Smooth muscle cell (in vitro differentiated cells): ENCODE data around the gene ZNF423. TPM values are rescaled to one million over a fixed set of nuclear protein-coding genes. Genes with fewer than 3 reads are reported as not detected.

Experiments
- DNase-seq: peaks from one replicate; lab custom pipeline; 2025; ENCODE audit not compliant: unreplicated experiment; lab: John Stamatoyannopoulos, UW
- H2AFZ ChIP-seq: fragments of 200-600 bp; sonication (generic); 2 replicates; pipeline ENCODE4 v1.6.0; 2016; ENCODE audit warnings: antibody characterized with exemption, low read depth, mild to moderate bottlenecking
- H3F3A ChIP-seq: fragments of 200-600 bp; sonication (generic); 2 replicates; pipeline ENCODE4 v1.6.0; 2017; ENCODE audit warnings: antibody characterized with exemption, low read depth
- H3K27ac ChIP-seq: fragments of 200-600 bp; sonication (generic); 2 replicates; pipeline ENCODE4 v1.5.1; 2016; ENCODE audit warnings: low read depth, mild to moderate bottlenecking
- H3K27me3 ChIP-seq: fragments of 200-600 bp; sonication (generic); 2 replicates; pipeline ENCODE4 v1.6.1; 2016; ENCODE audit warnings: low read depth, mild to moderate bottlenecking
- H3K36me3 ChIP-seq: fragments of 200-600 bp; sonication (generic); 2 replicates; pipeline ENCODE4 v1.5.1; 2016; ENCODE audit warnings: low read depth
- H3K4me1 ChIP-seq: fragments of 200-600 bp; sonication (generic); 2 replicates; pipeline ENCODE4 v1.5.1; 2016; ENCODE audit warnings: low read depth
- H3K4me2 ChIP-seq: fragments of 200-600 bp; sonication (generic); 2 replicates; pipeline ENCODE4 v1.6.0; 2016; ENCODE audit warnings: mild to moderate bottlenecking
- H3K4me3 ChIP-seq: fragments of 200-600 bp; sonication (generic); 2 replicates; pipeline ENCODE4 v1.5.1; 2016; ENCODE audit warnings: mild to moderate bottlenecking
- H3K79me2 ChIP-seq: fragments of 200-600 bp; sonication (generic); 2 replicates; pipeline ENCODE4 v1.6.0; 2016; ENCODE audit warnings: low read depth, mild to moderate bottlenecking
- H3K9ac ChIP-seq: fragments of 200-600 bp; sonication (generic); 2 replicates; pipeline ENCODE4 v1.6.0; 2016; ENCODE audit warnings: low read depth
- H3K9me3 ChIP-seq: fragments of 200-600 bp; sonication (generic); replicated peaks from 2 replicates; pipeline ENCODE4 v1.5.1; 2016; ENCODE audit warnings: low read depth
- H4K20me1 ChIP-seq: fragments of 200-600 bp; sonication (generic); 2 replicates; pipeline ENCODE4 v1.6.0; 2016; ENCODE audit warnings: low read depth
- CTCF ChIP-seq: fragments of 200-600 bp; sonication (generic); IDR thresholded peaks from 2 replicates; pipeline ENCODE4 v1.5.1; 2017; ENCODE audit warnings: borderline replicate concordance, mild to moderate bottlenecking, antibody characterized with exemption; ENCODE audit not compliant: insufficient read depth, poor library complexity, severe bottlenecking
- WGBS: methylation state at CpG from one replicate; pipeline ENCODE4 v1.1.7; 2016; ENCODE audit warnings: low lambda C conversion rate; 5-methylcytosine and 5-hydroxymethylcytosine counted together
- polyA plus RNA-seq: library from polyadenylated mRNA; unstranded; fragments of >200 nt; fragmentation: Nextera tagmentation; extraction: Ambion mirVana; gene quantifications from 2 replicates; pipeline ENCODE4 v1.2.1, GENCODE V29; 2016
- total RNA-seq: library from RNA; depleted of rRNA; stranded (reverse); fragments of >200 nt; gene quantifications from 2 replicates; pipeline ENCODE4 v1.2.3, GENCODE V29; 2014

Gene ZNF423
- total and polyA plus RNA-seq, 2 experiments from 2014 or later: 6.9 to 7.0 TPM

- no peaks in the 10 kb centered on the region for H3K36me3 ChIP-seq
- peak overlapping the region; percentile 73 for H3K27ac ChIP-seq
- H3K9ac ChIP-seq: no peak overlapping the region
- 76% methylated on average over 4 of the region's 4 CpGs for WGBS
- peaks cover 9% of the 10 kb centered on the region for H3F3A ChIP-seq
- no peak for TF ChIP-seq CTCF
- peaks cover 30% of the 10 kb centered on the region for H3K4me1 ChIP-seq
- H3K9me3 ChIP-seq: no peaks in the 10 kb centered on the region
- no peaks in the 10 kb centered on the region for H4K20me1 ChIP-seq
- H3K4me2 ChIP-seq: peak overlapping the region; percentile 57
- H3K27me3 ChIP-seq: no peaks in the 10 kb centered on the region
- no peaks in the 10 kb centered on the region for H3K79me2 ChIP-seq
- no peak overlapping the region for H3K4me3 ChIP-seq
- DNase-seq: no peak
- peak overlapping the region; percentile 4 for H2AFZ ChIP-seq
These were observed 211.8 kb downstream of the ZNF423 start for GRCh38 chr16:49644145-49644463.

- H3K4me1 ChIP-seq: peaks cover 31% of the 10 kb centered on the region
- no peaks in the 10 kb centered on the region for H4K20me1 ChIP-seq
- no peak overlapping the region for H3K9ac ChIP-seq
- no peak for DNase-seq
- no peak for TF ChIP-seq CTCF
- H3F3A ChIP-seq: peaks cover 12% of the 10 kb centered on the region
- no peak overlapping the region for H3K4me3 ChIP-seq
- no peaks in the 10 kb centered on the region for H3K36me3 ChIP-seq
- no peaks in the 10 kb centered on the region for H3K79me2 ChIP-seq
- H3K9me3 ChIP-seq: no peaks in the 10 kb centered on the region
- 65% methylated on average over 6 of the region's 6 CpGs for WGBS
- peak overlapping the region; percentile 4 for H2AFZ ChIP-seq
- H3K27me3 ChIP-seq: no peaks in the 10 kb centered on the region
- peak overlapping the region; percentile 57 for H3K4me2 ChIP-seq
- H3K27ac ChIP-seq: peak overlapping the region; percentile 73
These were observed 212.3 kb downstream of the ZNF423 start for GRCh38 chr16:49643429-49644144.

GRCh38 chr16:49641250-49641649 lies 214.7 kb downstream of the ZNF423 start:
- Histone ChIP-seq H3K27me3 (no peaks in the 10 kb centered on the region), H2AFZ (no peak overlapping the region), H3K9ac (no peak overlapping the region), H4K20me1 (no peaks in the 10 kb centered on the region), H3K36me3 (no peaks in the 10 kb centered on the region), H3K27ac (no peak overlapping the region), H3K79me2 (no peaks in the 10 kb centered on the region), H3K9me3 (no peaks in the 10 kb centered on the region), H3K4me3 (no peak overlapping the region), H3K4me1 (peaks cover 31% of the 10 kb centered on the region), H3K4me2 (no peak overlapping the region), H3F3A (peaks cover 12% of the 10 kb centered on the region)
- TF ChIP-seq CTCF: no peak
- no peak for DNase-seq
- 69% methylated on average over 3 of the region's 3 CpGs for WGBS

- no peak for TF ChIP-seq CTCF
- no peak overlapping the region for H3K27ac ChIP-seq
- peaks cover 31% of the 10 kb centered on the region for H3K4me1 ChIP-seq
- DNase-seq: no peak
- no peak overlapping the region for H2AFZ ChIP-seq
- H3K9me3 ChIP-seq: no peaks in the 10 kb centered on the region
- no peak overlapping the region for H3K4me3 ChIP-seq
- no peaks in the 10 kb centered on the region for H3K27me3 ChIP-seq
- no peak overlapping the region for H3K9ac ChIP-seq
- no peaks in the 10 kb centered on the region for H4K20me1 ChIP-seq
- 81% methylated on average over 14 of the region's 15 CpGs for WGBS
- peak overlapping the region; percentile 69 for H3K4me2 ChIP-seq
- peaks cover 12% of the 10 kb centered on the region for H3F3A ChIP-seq
- H3K79me2 ChIP-seq: no peaks in the 10 kb centered on the region
- H3K36me3 ChIP-seq: no peaks in the 10 kb centered on the region
These were observed 215.3 kb downstream of the ZNF423 start for GRCh38 chr16:49640581-49640980.
